Choroid plexus epithelial cell (primary cell): ENCODE measurements around the gene GRIK1.

Source experiments
- DNase-seq: peaks from one replicate; pipeline ENCODE4 v3.0.0-alpha.2; 2010; ENCODE audit warnings: low read depth
- H3K4me3 ChIP-seq: 2 replicates; pipeline ENCODE4 v1.5.1; 2011; ENCODE audit warnings: low read depth, mild to moderate bottlenecking, control low read depth, low read length, moderate library complexity
- CTCF ChIP-seq: conservative IDR thresholded peaks from 2 replicates; pipeline ENCODE4 v1.5.1; 2011; ENCODE audit warnings: low read depth, mild to moderate bottlenecking, control low read depth, inconsistent platforms, low read length, moderate library complexity

Gene GRIK1

GRCh38 chr21:29920938-29921337 is 18.9 kb downstream of the GRIK1 start:
- no peak for DNase-seq
- H3K4me3 ChIP-seq, result no peak overlapping the region
- no peak for TF ChIP-seq CTCF

- DNase-seq, result no peak
- no peak overlapping the region for H3K4me3 ChIP-seq
- TF ChIP-seq CTCF, result no peak
These were observed 25.5 kb downstream of the GRIK1 start for GRCh38 chr21:29914326-29914725.

- H3K4me3 ChIP-seq, result no peak overlapping the region
- DNase-seq, result no peak
- no peak for TF ChIP-seq CTCF
These were observed 30.2 kb downstream of the GRIK1 start for GRCh38 chr21:29909571-29909970.

GRCh38 chr21:29904359-29905282 is 35.2 kb downstream of the GRIK1 start:
- no peak for TF ChIP-seq CTCF
- no peak overlapping the region for H3K4me3 ChIP-seq
- DNase-seq, result peak; percentile 72

- H3K4me3 ChIP-seq, result no peak overlapping the region
- DNase-seq, result no peak
- TF ChIP-seq CTCF, result no peak
These were observed 42.9 kb downstream of the GRIK1 start for GRCh38 chr21:29896884-29897283.

- H3K4me3 ChIP-seq, result no peak overlapping the region
- TF ChIP-seq CTCF, result no peak
- DNase-seq, result no peak
These were observed 46.1 kb downstream of the GRIK1 start for GRCh38 chr21:29893687-29894086.

- no peak for DNase-seq
- no peak for TF ChIP-seq CTCF
- no peak overlapping the region for H3K4me3 ChIP-seq
These were observed 47.4 kb downstream of the GRIK1 start for GRCh38 chr21:29892379-29892778.
